Erythroblast (primary cell): Measurements from ENCODE around the gene SOX8.

ENCODE experiments used
- GATA1 ChIP-seq: IDR thresholded peaks from 2 replicates; pipeline ENCODE4 v1.6.1; 2011; ENCODE audit warnings: low read depth, mild to moderate bottlenecking, control low read depth, low read length, moderate library complexity
- POLR2A ChIP-seq: IDR thresholded peaks from 2 replicates; pipeline ENCODE4 v1.6.1; 2011; ENCODE audit warnings: mild to moderate bottlenecking, low read length

DNA sequence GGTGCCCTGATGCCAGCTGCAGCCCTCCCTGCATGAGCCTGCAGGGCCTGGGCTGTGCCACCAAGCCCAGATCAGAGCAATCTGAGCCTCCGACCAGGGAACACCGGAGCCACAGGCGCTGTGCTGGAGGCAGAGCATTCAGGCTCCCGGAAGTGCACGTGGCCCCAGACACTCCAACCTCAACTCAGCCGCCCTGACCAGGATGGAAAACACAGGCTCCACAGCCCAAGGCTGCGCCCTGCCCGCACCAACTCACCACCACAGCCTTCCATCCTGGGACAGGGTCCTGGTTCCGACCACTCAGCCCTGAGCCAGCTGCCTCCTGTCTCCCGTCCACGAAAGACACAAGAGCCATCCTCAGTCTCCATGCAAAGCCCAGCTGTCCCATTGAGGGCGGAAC, 29.2 kb upstream of the SOX8 start:
- TF ChIP-seq POLR2A (no peak), GATA1 (no peak)
